SU-DHL-6 (cell line): Measurements from ENCODE around the gene HNRNPH1.
A peak's percentile ranks its signal among the peaks of the same experiment; 100 is the strongest.
"Not testable (repeated sequence)": the region's sequence is repeated elsewhere in the genome, so short reads cannot be mapped to it uniquely, and the experiment has no call there.

Experiments
- H2AFZ ChIP-seq: fragments of 200-600 bp; sonication (generic); 2 replicates; pipeline ENCODE4 v1.6.1; 2014; ENCODE audit warnings: low read depth, mild to moderate bottlenecking, moderate library complexity, mixed read lengths, antibody characterized with exemption, low read length; ENCODE audit not compliant: severe bottlenecking
- H3F3A ChIP-seq: fragments of 200-600 bp; shearing (Covaris generic); 2 replicates; pipeline ENCODE4 v1.6.0; 2016; ENCODE audit warnings: antibody characterized with exemption, mild to moderate bottlenecking; ENCODE audit not compliant: insufficient read depth
- H3K27ac ChIP-seq: fragments of 200-600 bp; sonication (generic); 2 replicates; pipeline ENCODE4 v1.5.1; 2016; ENCODE audit warnings: low read depth, mild to moderate bottlenecking, low read length, moderate library complexity, mixed read lengths
- H3K27me3 ChIP-seq: fragments of 200-600 bp; sonication (generic), shearing (Covaris generic); 2 replicates; pipeline ENCODE4 v1.6.0; 2014; ENCODE audit warnings: mild to moderate bottlenecking, low read length
- H3K36me3 ChIP-seq: fragments of 200-600 bp; sonication (generic); 2 replicates; pipeline ENCODE4 v1.6.1; 2014; ENCODE audit warnings: mild to moderate bottlenecking, low read length, mixed read lengths
- H3K4me2 ChIP-seq: fragments of 300-600, 200-600 bp; shearing (Covaris generic), sonication (generic); 2 replicates; pipeline ENCODE4 v1.6.0; 2014; ENCODE audit warnings: low read length, low read depth, mild to moderate bottlenecking; ENCODE audit not compliant: poor library complexity, severe bottlenecking
- H3K4me3 ChIP-seq: fragments of 200-600 bp; sonication (generic); 2 replicates; pipeline ENCODE4 v1.5.1; 2014; ENCODE audit warnings: antibody characterized with exemption, low read length, mild to moderate bottlenecking, mixed read lengths; ENCODE audit not compliant: insufficient read depth, poor library complexity, severe bottlenecking
- H3K79me2 ChIP-seq: fragments of 200-600 bp; sonication (generic); 2 replicates; pipeline ENCODE4 v1.6.1; 2014; ENCODE audit warnings: mild to moderate bottlenecking, low read length, moderate library complexity; ENCODE audit not compliant: insufficient read depth
- H3K9ac ChIP-seq: fragments of 200-600 bp; sonication (generic); 2 replicates; pipeline ENCODE4 v1.7.0; 2014; ENCODE audit warnings: mild to moderate bottlenecking, low read length
- H3K9me2 ChIP-seq: fragments of 200-600 bp; sonication (generic); replicated peaks from 2 replicates; pipeline ENCODE4 v1.6.1; 2014; ENCODE audit warnings: low read length; ENCODE audit not compliant: insufficient read depth
- H3K9me3 ChIP-seq: fragments of 200-600 bp; sonication (generic); 2 replicates; pipeline ENCODE4 v1.6.1; 2014; ENCODE audit warnings: low read length, mixed read lengths; ENCODE audit not compliant: insufficient read depth
- H4K20me1 ChIP-seq: fragments of 200-600 bp; sonication (generic); 2 replicates; pipeline ENCODE4 v1.6.1; 2014; ENCODE audit warnings: low read depth, mild to moderate bottlenecking, antibody characterized with exemption, low read length, moderate library complexity, mixed read lengths
- EZH2phosphoT487 ChIP-seq: fragments of 200-600 bp; sonication (generic), shearing (Covaris generic); conservative IDR thresholded peaks from 2 replicates; pipeline ENCODE4 v1.6.1; 2018; ENCODE audit warnings: mild to moderate bottlenecking, antibody characterized with exemption, low read length, moderate library complexity, mixed read lengths
- TF ChIP-seq, protein P1 (sequence below): fragments of 200-600 bp; sonication (generic); IDR thresholded peaks from one replicate; pipeline ENCODE4 v1.5.1; 2017; ENCODE audit warnings: antibody characterized with exemption, mild to moderate bottlenecking, low read length, moderate library complexity; ENCODE audit not compliant: insufficient read depth, poor library complexity, severe bottlenecking

The HNRNPH1 gene

DNA sequence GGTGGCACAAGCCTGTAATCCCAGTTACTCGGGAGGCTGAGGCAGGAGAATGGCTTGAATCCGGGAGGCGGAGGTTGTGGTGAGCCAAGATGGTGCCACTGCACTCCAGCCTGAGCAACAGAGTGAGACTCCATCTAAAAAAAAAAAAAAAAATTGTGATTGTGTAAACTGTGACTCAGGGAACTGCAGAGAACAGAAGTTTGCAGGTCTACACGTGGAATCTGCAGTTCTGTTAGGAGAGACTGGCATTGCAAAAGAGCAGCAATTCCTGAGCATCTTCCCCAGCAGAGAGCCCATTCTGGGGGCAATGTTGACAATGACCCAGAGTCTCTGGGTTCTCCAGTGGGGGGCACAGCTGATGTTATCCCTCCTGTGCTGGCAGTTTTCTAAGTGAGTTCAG, 18.3 kb upstream of the HNRNPH1 start:
- H3K27ac ChIP-seq, H3K27me3 ChIP-seq, H3K9me3 ChIP-seq, H3K4me3 ChIP-seq, H3K4me2 ChIP-seq, H3K9ac ChIP-seq, H4K20me1 ChIP-seq, H3F3A ChIP-seq, H3K9me2 ChIP-seq, H3K36me3 ChIP-seq, H3K79me2 ChIP-seq, H2AFZ ChIP-seq: not testable (repeated sequence)

DNA sequence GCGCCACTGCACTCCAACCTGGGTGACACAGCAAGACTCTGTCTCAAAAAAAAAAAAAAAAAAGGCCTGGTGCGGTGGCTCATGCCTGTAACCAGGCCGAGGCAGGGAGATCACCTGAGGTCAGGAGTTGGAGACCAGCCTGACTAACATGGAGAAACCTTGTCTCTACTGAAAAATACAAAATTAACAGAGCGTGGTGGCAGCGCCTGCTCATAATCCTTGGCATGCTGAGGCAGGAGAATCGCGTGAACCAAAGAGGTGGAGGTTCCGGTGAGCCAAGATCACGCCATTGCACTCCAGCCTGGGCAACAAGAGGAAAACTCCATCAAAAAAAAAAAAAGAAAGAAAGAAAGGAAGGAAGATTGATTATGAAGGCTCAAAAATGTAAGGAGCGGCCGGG, 15.8 kb upstream of the HNRNPH1 start:
- H3K36me3 ChIP-seq, H3K4me3 ChIP-seq, H3K4me2 ChIP-seq, H3F3A ChIP-seq, H4K20me1 ChIP-seq, H3K79me2 ChIP-seq, H3K27ac ChIP-seq, H3K9me2 ChIP-seq, H3K9me3 ChIP-seq, H3K9ac ChIP-seq, H2AFZ ChIP-seq, H3K27me3 ChIP-seq: not testable (repeated sequence)

DNA sequence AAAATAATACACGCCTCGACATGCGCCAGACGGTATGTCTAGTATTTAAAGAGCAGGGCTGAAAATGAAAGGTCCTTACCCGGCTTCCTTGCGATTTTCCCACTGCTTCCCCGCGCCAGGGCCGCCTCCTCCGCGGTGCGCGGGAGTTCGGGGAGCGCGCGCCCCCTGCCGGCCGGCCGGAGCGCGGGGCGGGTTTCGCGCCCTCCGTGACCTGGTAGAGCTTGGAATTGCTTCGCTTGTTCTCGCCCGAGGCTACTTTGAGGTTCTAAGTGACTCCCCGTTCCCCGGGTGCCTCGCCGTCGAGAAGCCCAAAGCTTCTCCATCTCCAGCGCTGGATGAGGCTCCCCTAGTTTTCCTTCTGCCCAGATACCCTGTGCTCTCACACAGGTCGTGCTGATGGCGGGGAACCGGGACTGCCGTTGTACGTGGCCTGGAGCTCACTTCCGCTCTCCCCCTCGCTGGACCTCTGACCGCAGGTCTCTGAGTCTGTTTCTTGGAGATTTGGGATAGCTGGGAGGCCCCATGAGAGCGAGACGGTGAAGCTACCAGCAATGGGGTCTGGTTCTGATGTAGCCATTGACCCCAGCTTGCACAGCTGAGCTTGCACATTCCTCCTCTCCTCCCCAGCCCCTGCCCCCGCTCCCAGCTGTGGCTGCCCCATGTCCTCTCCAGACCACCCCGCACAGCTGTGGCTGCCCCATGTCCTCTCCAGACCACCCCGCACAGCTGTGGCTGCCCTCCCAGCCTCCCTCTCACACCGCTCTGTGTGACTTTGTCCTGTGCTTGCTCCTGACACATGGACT, 11.1 kb upstream of the HNRNPH1 start:
- not testable (repeated sequence) for H2AFZ ChIP-seq, H3K27ac ChIP-seq, H3F3A ChIP-seq, H3K9ac ChIP-seq, H4K20me1 ChIP-seq, H3K27me3 ChIP-seq, H3K9me3 ChIP-seq, H3K79me2 ChIP-seq, H3K4me3 ChIP-seq, H3K9me2 ChIP-seq, H3K36me3 ChIP-seq
- peak overlapping the region; percentile 41 for H3K4me2 ChIP-seq

DNA sequence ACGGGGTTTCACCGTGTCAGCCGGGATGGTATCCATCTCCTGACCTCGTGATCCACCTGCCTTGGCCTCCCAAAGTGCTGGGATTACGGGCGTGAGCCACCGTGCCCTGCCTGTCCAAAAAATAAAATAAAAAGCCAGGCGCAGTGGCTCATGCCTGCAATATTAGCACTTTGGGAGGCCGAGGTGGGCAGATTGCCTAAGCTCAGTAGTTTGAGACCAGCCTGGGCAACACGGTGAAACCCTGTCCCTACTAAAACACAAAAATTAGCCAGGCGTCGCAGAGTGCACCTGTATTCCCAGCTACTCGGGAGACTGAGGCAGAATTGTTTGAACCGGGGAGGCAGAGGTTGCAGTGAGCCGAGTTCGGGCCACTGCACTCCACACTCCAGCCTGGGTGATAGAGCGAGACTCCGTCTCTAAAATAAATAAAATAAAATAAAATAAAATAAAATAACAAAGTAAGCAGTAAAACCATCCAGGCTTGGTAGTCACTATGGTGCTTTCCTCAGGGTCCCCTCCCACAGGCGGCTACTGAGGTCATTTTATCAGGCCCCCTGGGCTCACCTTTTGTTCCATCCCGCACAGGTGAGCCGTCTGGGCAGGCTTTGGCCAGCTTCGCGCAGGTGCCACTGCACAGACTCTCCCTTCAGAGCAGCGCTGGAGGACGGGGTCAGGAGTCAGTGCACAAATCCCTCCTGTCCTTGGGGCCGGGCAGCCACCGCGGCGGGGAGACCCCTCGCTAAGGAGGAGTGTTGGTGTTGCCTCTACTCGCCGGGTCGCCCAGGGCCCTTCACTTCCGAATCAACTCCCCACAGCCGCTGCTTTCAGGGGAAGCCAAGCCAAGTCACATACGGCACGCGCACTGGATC, 10.3 kb upstream of the HNRNPH1 start:
- H3K9me2 ChIP-seq, H4K20me1 ChIP-seq, H3K9me3 ChIP-seq, H3K27me3 ChIP-seq, H3K79me2 ChIP-seq, H3K4me3 ChIP-seq, H3F3A ChIP-seq, H3K27ac ChIP-seq, H2AFZ ChIP-seq, H3K36me3 ChIP-seq: not testable (repeated sequence)
- 0 out of 2 replicates have a peak overlapping the region, but pooled peaks have one; percentile 16 for H3K9ac ChIP-seq
- peak overlapping the region; percentile 42 for H3K4me2 ChIP-seq

DNA sequence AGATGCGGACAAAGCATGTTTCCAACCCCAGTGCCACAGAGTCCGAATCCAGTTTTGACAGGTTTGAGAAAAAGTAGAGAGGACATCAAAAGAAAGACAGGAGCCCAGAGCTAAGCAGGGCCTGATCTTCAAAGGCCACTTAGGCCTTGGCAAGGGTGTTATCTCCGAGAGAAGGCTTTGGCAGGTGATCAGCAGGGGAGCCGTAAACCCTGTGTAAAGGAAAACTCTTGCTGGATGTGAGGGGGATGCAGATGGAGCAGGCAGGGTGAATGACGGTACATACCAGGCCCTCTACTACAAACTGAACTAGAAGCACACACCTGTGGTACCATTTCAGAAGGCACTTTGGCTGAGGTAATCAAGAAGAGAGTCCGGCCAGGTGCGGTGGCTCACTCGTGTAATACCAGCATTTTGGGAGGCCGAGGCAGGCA, 1.4 kb upstream of the HNRNPH1 start:
- TF ChIP-seq, protein P1, sequence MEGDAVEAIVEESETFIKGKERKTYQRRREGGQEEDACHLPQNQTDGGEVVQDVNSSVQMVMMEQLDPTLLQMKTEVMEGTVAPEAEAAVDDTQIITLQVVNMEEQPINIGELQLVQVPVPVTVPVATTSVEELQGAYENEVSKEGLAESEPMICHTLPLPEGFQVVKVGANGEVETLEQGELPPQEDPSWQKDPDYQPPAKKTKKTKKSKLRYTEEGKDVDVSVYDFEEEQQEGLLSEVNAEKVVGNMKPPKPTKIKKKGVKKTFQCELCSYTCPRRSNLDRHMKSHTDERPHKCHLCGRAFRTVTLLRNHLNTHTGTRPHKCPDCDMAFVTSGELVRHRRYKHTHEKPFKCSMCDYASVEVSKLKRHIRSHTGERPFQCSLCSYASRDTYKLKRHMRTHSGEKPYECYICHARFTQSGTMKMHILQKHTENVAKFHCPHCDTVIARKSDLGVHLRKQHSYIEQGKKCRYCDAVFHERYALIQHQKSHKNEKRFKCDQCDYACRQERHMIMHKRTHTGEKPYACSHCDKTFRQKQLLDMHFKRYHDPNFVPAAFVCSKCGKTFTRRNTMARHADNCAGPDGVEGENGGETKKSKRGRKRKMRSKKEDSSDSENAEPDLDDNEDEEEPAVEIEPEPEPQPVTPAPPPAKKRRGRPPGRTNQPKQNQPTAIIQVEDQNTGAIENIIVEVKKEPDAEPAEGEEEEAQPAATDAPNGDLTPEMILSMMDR = no peak
- TF ChIP-seq EZH2phosphoT487 = no peak
- H3K9ac ChIP-seq = peak overlapping the region; percentile 100; the same call in 1 of the 2 replicates
- H2AFZ ChIP-seq = peak overlapping the region; percentile 88
- no peak overlapping the region for H3K4me3 ChIP-seq
- H3K27ac ChIP-seq = no peak overlapping the region
- peaks cover 27% of the 10 kb centered on the region for H4K20me1 ChIP-seq
- H3K9me2 ChIP-seq = no peaks in the 10 kb centered on the region
- no peaks in the 10 kb centered on the region for H3K27me3 ChIP-seq
- no peaks in the 10 kb centered on the region for H3K9me3 ChIP-seq
- H3F3A ChIP-seq = peaks cover 24% of the 10 kb centered on the region
- peak overlapping the region; percentile 71 for H3K4me2 ChIP-seq
- peaks cover 27% of the 10 kb centered on the region for H3K36me3 ChIP-seq
- peaks cover 34% of the 10 kb centered on the region for H3K79me2 ChIP-seq
